Stimulated activated CD8-positive, alpha-beta memory T cell treated with anti-CD3 and anti-CD28 coated beads, Interleukin-4, amount 100 ng/mL, for 1 hour (primary cell): Measurements from ENCODE around the gene TAPT1.
"Not testable (repeated sequence)": the region's sequence is repeated elsewhere in the genome, so short reads cannot be mapped to it uniquely, and the experiment has no call there.

ENCODE experiments used
- DNase-seq, 2 donors: peaks; one replicate each; pipeline ENCODE4 v3.0.0-alpha.2; 2020; ENCODE audit warnings: low read depth in 2 of 2, low spot score in 1 of 2

TAPT1 gene

DNA sequence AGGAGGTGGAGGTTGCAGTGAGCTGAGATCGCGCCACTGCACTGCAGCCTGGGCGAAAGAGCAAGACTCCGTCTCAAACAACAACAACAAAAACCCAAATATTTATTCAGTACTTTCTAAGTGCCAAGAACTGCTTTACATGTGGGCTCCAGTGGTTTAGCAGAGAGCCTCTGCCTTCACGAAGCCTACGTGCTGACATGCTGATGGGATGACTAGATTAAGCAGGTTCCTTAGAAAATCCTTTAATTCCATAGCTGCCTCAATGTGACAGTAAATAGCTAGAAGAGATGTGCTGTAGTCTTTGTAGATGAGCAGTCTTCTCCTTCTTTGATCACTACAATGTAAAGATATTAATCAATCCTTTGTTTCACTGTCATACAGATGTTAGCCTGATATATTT, 49.6 kb downstream of the TAPT1 start:
- no peak for DNase-seq

DNA sequence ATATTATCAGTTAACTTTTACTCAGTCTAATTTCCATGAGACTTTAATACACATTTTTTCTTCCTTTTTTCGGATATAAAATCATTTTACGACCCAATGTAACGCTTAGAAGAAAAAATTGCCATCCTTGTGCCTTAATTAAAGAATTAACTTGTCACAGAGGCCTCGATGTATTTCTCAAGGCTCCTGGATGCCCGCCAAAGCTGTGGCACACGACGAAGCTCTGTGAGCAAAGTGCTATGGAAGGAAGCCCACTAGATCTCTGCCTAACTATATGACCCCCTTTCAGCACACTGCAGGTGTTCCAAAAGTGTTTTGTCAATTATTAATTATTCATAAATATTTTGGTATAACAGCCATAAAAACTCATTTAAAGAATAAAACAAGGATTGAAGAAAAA, 54.4 kb downstream of the TAPT1 start:
- DNase-seq, result no peak

DNA sequence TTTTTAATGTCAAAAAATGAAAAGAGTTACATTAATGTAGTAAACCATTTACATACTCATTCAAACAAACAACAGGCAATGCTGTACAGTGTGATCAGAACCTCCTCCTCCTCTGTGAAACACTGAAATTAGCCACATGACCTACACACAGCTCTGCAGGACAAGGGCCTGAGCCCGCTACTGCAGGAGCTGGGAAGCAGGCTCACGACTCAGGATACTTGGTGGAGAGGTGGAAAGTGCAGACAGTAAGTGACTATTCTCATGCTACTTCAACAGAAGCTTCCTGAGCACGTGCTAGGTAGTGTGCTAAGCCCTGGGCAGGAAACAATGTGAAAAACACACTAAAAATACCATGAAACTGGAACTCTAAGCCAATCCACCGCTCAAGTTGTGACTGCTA, 56.8 kb downstream of the TAPT1 start:
- no peak for DNase-seq

DNA sequence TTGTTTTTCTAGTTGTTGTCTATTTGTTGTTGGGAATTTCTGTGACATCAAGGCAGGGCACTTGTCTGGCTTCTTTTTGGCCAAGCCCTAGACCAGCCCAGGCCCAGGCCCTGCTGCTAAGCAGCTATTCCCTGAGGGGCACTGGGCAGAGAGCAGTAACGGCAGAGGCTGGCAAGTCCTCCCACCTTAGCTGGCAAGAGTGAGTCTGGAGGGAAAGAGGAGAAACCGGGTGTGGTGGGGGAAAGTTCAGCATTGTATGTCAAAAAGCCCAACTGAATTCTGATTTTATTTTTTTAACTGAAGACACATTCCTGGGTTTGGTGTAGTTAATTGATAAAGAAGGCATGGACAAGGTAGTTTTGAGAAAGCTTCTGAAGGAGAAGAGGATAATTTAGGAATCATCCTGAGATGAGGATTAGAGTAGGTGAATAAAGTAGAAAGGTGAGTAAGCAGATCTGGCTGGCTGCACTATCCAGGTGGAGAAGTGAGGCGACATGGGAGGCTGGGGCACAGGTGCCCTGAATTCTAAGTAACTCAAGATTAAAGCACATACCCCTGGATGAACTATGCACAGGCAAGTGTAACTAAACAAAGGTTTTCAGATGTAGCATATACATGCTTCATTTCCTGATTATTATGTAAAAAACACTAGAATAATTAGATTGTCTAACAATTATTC, 57.4 kb downstream of the TAPT1 start:
- no peak for DNase-seq

DNA sequence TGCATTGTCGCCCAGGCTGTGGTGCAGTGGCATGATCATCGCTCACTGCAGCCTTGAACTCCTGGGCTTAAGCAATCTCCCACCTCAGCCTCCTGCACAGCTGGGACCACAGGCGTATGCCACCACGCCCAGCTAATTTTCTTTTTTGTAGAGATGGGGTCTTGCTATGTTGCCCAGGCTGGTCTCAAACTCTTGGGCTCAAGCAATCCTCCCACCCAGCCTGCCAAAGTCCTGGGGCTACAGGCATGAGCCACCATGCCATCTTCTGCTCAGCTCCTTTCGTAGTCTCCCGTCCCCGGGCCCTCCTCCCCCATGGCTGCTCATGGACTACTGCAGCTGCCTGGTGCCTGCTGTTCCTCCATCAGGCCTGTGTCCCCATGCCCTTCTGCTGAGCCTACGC, 58.1 kb downstream of the TAPT1 start:
- no peak for DNase-seq

GRCh38 chr4:16165931-16166330, 60.3 kb downstream of the TAPT1 start:
- DNase-seq, result no peak

DNA sequence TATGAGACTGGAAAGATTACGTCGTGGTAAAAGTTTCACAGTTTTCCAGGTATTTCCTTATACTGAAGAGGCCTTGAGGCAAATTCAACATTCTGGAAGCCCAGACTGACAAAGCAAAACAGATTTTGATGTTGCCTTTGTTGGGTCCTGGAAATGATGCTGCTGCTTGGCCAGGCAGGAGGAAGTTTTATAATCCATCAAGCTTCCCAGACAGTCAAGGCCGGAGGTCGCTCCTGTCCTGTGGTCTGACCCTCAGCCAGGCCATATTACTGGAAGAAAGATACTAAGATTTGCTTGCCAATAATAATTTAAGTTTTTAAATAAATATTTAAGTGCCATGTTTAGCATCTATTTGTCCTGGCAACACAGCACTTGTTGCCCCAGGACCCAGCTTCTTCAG, 63.4 kb downstream of the TAPT1 start:
- no peak for DNase-seq

GRCh38 chr4:16161851-16162408, 64.3 kb downstream of the TAPT1 start:
- DNase-seq, result no peak

DNA sequence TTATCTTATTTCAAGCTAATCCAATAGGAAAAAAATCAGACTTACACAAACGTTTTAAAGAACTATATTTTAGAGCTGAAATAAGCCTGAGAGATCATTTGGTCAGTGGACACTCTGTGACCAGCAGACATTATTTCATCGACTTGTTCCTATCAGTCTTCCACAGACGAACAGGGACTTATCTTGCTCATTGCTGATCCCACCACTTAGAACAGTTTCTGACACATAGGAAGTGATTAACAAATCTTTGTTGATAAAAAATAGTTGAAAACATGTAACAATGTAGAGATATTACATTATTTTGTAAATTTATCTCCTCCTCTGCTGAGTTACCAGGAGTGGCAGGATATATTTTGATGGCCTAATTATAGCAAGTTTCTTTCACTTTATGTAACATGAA, 65.8 kb downstream of the TAPT1 start:
- no peak for DNase-seq

DNA sequence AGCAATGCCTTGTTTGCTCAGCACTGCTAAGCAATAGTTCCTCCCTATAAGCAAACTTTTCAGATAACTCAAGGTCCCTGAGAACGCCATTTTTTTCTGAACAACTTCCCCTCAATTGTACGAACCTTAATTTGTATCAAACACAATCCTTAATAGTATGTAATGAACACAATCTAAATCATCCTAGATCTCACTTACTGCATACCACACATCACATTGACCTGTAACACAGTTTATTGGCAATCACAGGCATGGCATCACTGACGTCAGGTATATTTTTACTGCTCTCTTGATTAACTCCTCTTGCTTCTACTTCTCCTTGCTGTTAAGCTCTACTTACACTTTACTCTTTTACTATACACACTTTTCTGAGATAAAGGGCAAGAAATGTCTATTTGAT, 67.0 kb downstream of the TAPT1 start:
- DNase-seq, result no peak

DNA sequence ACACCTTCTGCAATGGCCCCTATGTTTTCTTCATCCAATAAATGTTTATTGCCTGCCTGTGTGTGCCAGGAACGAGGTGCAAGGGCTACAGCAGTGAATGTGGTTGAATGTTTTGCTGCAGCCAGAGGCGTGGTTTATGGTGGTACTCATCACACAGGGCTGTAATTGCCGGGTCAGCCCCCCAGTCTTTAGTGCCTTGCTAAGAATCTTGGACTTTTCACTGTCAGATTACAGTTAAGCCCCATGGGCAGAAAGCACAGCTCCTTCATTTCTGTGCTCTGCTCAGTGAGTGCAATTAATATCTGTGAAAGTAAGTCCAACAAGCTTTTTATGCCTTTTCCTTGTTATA, 67.8 kb downstream of the TAPT1 start:
- DNase-seq, result no peak

DNA sequence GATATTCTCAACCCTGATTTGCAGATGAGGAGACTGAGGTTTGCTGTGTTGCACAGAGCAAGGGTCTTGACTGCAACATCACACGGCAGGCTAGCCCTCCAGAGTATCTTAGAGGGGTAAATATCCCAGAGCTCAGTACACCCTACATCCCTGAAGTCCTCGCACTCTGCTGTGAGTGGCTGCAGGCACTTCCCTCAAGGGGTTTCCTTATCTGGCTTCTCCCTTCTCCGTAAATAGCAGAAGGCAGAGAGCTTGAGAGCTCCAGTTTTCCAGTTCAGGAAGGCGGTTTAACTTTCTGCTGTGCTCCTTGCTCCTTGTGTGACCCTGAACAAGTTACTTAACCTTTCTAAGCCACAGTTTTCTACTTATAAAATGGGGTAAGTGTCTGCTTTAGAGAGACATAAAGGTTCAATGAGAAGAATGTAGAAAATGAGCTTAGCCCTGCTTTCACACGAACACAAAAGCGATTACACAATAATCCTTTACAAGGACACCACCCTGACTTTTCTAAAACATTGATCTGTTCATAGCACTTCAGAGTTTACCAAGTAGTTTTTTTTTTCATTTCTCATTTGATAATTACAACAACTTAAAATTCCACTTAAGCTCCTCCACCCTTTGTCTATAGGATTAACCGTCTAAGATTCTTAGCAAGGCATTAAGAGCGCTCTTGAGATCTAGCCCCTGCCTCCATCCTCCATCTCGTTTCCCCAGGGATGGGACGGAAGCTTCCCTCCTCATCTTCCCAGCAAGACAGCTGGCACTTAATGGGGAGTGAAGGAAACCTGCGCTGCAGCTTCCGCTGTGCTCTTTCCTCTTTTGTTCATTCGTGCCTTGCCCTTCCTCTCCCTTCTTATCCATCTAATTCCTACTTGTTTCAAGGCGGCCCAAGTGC, 68.4 kb downstream of the TAPT1 start:
- DNase-seq, result no peak

DNA sequence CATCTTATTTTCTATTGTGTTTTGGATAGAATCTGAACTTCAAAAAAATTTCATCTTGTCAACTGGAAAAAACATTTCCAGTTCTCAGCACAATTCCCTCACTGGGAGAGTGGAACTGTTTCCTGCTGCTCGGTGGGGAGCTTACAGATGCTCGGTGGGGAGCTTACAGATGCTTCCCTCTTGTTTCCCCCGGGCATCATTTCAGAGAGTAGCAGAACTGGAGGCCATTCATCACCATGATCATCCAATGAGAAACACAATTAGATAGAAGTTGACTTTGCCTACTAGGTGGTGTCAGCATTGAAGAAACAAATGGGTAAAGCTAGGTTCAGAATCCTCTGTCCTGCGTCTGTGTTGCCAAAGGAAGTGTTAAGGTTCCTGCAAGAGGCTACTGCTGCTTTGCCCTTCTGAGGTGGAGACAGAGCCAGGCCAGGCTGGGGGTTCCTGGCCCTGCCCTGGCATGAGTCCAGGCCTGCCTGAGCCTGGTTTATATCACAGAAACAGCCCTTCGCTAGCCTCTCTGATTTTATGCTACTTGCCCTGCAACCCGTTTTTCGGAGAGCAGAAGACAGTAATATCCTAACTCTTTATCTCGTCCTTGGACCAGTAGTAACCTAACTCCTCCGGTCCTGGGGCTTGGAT, 70.6 kb downstream of the TAPT1 start:
- no peak for DNase-seq

DNA sequence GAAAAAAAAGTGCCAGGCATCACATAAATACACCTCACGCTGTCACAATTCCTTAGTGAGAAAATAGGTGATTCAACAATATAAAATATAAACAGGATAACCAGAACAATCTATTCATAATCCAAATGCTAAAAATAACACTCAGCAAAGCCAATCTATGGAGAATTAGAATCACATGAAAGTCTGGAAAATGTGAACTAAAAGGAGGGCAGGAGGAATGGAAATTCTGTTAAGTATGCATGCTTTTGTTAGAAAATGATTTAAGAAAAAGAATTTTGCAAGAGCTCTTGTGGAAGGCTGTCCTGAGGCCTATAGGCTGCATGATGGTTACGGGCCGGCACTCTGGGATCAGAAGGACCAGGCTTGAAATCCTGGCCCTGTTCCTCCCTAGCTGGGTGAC, 71.8 kb downstream of the TAPT1 start:
- DNase-seq, result no peak

- DNase-seq, result no peak
Observed at GRCh38 chr4:16150716-16151115, 75.6 kb downstream of the TAPT1 start.

DNA sequence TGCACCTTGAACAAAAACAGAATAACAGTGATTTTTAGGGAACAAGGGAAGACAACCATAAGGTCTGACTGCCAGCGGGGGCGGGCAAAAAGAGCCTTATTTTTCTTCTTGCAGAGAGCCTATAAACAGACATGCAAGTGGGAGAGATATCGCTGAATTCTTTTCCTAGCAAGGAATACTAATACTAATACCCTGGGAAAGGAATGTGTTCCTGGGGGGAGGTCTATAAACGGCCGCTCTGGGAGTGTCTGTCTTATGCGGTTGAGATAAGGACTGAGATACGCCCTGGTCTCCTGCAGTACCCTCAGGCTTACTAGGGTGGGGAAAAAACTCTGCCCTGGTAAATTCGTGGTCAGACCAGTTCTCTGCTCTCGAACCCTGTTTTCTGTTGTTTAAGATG, 81.4 kb downstream of the TAPT1 start:
- DNase-seq, result not testable (repeated sequence)

DNA sequence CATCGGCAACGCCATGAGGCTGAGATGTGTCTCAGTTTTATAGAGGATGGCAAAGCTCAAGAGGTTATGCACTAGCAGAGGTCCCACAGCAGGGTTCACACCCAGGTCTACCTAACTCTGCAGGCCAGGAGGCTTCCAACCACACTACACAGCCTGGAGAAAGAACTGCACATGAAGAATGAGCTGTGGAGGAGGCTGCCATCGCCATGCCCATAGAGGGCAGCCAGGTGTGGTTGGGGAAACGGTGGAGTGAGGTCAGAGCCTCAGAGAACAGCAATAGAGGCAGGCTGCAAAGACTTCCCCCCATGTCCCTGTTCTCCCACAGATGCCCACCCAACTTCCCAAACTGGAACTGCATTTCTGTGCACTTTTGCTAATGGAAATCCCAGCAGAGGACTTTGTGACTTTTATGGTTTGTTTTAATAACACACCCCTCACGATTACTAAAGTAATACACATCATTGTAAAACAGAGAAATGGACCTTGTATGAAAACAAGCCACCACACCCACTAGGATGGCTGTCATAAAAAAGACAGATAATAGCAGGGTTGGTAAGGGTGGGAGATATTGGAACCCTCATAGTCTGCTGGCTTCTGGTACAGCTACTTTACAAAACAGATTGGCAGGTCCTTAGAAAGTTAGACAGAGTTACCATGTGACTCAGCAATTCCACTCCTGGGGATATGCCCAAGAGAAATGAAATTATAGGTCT, 83.5 kb downstream of the TAPT1 start:
- no peak for DNase-seq

DNA sequence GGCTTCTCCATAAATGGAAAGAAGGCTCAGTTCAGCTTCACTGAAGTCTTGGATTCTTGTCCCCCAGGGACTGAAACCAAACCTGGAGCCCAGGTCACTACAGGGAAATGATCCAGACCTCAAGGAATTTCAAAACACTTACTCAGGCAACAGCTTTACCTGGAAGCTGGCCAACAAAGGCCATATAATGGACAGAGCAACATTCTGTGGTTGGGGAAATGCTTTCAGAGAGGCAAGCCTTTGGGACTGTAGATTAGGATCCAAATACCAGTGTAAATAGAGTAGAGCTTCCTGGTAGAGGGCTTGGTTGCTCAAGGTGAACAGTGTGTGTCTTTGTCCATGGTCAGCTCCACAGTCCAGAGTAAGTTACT, 85.4 kb downstream of the TAPT1 start:
- no peak for DNase-seq

DNA sequence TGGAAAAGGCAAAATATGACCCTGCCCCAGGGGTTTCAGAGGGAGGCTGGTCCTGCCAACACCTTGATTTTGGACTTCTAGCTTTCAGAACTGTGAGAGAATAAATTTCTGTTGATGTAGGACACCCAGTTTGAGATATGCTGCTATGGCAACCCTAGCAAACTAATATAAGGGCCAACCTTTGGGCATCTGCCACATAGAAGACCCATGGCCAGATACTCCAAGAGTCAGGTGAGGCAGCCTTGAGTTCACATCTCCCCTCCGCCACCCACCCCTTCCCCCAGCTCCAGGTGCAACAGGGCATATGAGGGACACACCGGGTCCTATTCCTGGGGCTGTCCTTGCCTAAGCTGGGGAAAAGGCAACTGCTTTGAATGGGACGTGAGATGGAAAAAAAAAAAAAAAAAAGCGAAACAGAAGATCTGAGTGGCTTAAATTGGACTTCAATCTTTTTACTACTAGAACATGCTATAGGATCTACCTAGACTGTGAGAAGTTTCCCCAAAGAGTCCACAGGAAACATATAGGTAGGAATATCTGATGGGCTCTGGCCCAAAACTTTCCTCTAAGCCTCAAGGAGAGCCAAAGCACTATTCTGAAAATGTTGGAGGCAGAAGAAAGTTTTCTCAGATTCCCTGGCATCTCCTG, 85.9 kb downstream of the TAPT1 start:
- no peak for DNase-seq

DNA sequence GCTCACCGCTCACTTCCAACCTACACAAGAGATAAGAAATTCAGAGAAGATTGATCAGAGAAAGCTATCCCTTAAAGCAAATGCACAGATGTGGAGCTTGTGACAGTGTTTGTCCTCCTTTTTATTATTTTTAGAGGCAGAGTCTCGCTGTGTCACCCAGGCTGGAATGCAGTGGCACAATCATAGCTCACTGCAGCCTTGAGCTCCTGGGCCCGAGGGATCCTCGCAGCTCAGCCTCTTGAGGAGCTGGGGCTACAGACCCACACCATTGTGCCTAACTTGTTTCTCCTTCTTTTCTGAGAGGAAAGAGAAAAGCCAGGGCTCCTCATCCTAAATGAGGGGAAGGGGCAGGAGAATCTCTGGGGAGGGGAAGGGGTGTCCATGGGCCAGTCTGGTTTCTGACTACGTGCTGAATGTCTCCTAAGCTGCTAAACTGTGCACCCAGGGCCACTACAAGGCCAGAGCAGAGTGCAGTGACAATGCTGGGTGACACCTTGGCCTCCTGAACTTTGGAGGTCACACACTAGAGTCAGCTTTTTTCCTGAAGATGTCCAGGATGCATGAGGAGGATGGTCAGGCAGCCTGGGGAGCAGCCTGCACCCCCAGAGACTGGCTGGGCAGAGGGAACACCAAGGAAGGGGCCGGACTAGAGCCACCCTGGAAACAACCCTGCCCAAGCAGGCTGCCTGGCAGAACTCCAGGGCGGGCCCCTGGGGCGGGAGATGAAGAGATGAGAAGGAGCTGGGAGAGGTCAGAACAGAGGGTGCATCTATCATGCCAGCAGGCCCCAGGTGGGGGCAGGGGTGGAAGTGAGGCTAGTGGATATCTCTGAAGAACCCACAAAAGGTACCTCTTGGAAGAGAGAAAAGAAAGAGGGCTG, 87.0 kb downstream of the TAPT1 start:
- no peak for DNase-seq
